OCI-LY7 (cell line): ENCODE measurements around the gene TTF1. TPM values are rescaled to one million over a fixed set of nuclear protein-coding genes. Genes with fewer than 3 reads are reported as not detected.

Experiments
- BruUV-seq: library from RNA; stranded (reverse); fragments of 400-500 nt; replicated peaks from 2 replicates; lab custom pipeline; 2021; lab: Mats Ljungman, UMichigan
- CTCF ChIA-PET: fragments of 300-600 bp; sonication (Branson Sonifier 250); formaldehyde crosslinking; loops from one replicate; lab custom pipeline; 2022; ENCODE audit warnings: antibody characterized with exemption; ENCODE audit not compliant: unreplicated experiment; lab: Charles Lee
- POLR2A ChIA-PET: fragments of 300-600 bp; sonication (Branson Sonifier 250); formaldehyde crosslinking; loops from one replicate; lab custom pipeline; 2022; ENCODE audit warnings: antibody characterized with exemption; lab: Charles Lee
- DNase-seq: peaks from one replicate; pipeline ENCODE4 v3.0.0-alpha.2; 2015; ENCODE audit warnings: low spot score
- H2AFZ ChIP-seq: fragments of 200-600 bp; sonication (generic), shearing (Covaris generic); 2 replicates; pipeline ENCODE4 v1.6.1; 2014; ENCODE audit warnings: mild to moderate bottlenecking, antibody characterized with exemption, low read length, moderate library complexity
- H3K27ac ChIP-seq: fragments of 200-600 bp; sonication (generic); 2 replicates; pipeline ENCODE4 v1.5.1; 2014; ENCODE audit warnings: mixed run types, low read depth, mild to moderate bottlenecking, moderate library complexity, low read length, inconsistent platforms; ENCODE audit not compliant: poor library complexity, severe bottlenecking
- H3K36me3 ChIP-seq: fragments of 200-600 bp; sonication (generic); 2 replicates; pipeline ENCODE4 v1.6.1; 2014; ENCODE audit warnings: mild to moderate bottlenecking, antibody characterized with exemption, low read length, moderate library complexity, mixed read lengths; ENCODE audit not compliant: insufficient read depth
- H3K4me1 ChIP-seq: fragments of 200-600 bp; sonication (generic); 2 replicates; pipeline ENCODE4 v1.5.1; 2014; ENCODE audit warnings: mild to moderate bottlenecking, low read length; ENCODE audit not compliant: insufficient read depth, poor library complexity, severe bottlenecking
- H3K4me2 ChIP-seq: fragments of 200-600 bp; sonication (generic); 2 replicates; pipeline ENCODE4 v1.6.1; 2014; ENCODE audit warnings: mild to moderate bottlenecking, low read length
- H3K4me3 ChIP-seq: fragments of 200-600 bp; sonication (generic); 2 replicates; pipeline ENCODE4 v1.5.1; 2014; ENCODE audit warnings: mild to moderate bottlenecking, low read depth, low read length; ENCODE audit not compliant: poor library complexity, severe bottlenecking
- H3K79me2 ChIP-seq: fragments of 200-600 bp; sonication (generic); 2 replicates; pipeline ENCODE4 v1.6.1; 2016; ENCODE audit warnings: low read depth, mild to moderate bottlenecking, low read length, moderate library complexity, mixed read lengths; ENCODE audit not compliant: insufficient read depth
- H3K9me2 ChIP-seq: fragments of 200-600 bp; sonication (generic); 2 replicates; pipeline ENCODE4 v1.6.1; 2016; ENCODE audit warnings: mild to moderate bottlenecking, low read length, mixed read lengths; ENCODE audit not compliant: insufficient read depth
- H3K9me3 ChIP-seq: fragments of 200-600 bp; sonication (generic); 2 replicates; pipeline ENCODE4 v1.6.1; 2014; ENCODE audit warnings: mild to moderate bottlenecking, mixed run types, low read length, mixed read lengths
- H4K20me1 ChIP-seq: fragments of 200-600 bp; sonication (generic); 2 replicates; pipeline ENCODE4 v1.6.1; 2014; ENCODE audit warnings: mild to moderate bottlenecking, antibody characterized with exemption, low read length, moderate library complexity, mixed read lengths; ENCODE audit not compliant: insufficient read depth
- EZH2phosphoT487 ChIP-seq: fragments of 200-600 bp; sonication (generic); IDR thresholded peaks from 2 replicates; pipeline ENCODE4 v1.6.1; 2018; ENCODE audit warnings: low read depth, borderline replicate concordance, mild to moderate bottlenecking, mixed run types, antibody characterized with exemption, low read length, moderate library complexity, mixed read lengths
- intact Hi-C: fragments of 100-400 bp; cut with micrococcal nuclease; formaldehyde crosslinking; loops from one replicate; pipeline ENCODE4 v1.10.0; 2022; ENCODE audit not compliant: unreplicated experiment
- total RNA-seq, 2 experiments: library from RNA; depleted of rRNA in 1 of 2; stranded (reverse); fragments of >200 nt in 1 of 2; shearing (Covaris generic) in 1 of 2; gene quantifications; 2 replicates each; pipeline ENCODE4 v1.2.3, GENCODE V29; 2014 to 2022
- TF ChIP-seq, protein P1 (sequence below): fragments of 200-600 bp; sonication (generic); conservative IDR thresholded peaks from 2 replicates; pipeline ENCODE4 v1.5.1; 2014; ENCODE audit warnings: mild to moderate bottlenecking, antibody characterized with exemption, low read length, moderate library complexity, mixed read lengths

TTF1 gene
- total RNA-seq, 2 experiments from 2014 or later = 17.8 to 21.2 TPM

DNA sequence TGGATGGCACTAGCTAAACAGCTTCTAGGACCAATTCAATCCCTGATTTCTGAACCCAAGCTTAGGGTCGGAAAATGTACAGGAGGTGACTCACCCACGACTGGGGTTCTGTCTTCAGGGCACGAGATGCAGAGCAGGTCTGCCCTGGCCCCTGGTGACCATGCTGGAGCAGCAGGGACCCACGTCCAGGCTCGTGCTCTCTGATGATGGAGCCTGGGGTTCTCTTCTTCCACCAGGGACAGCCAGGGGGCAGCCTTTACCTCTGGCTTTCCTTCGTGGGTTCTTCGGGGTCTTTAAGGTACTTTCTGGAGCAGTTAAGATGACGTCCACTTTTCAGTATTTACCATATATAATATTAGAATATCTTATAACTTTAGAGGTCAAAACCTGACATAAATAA, 5.4 kb upstream of the TTF1 start:
- Histone ChIP-seq H3K79me2 (no peaks in the 10 kb centered on the region), H3K4me2 (no peak overlapping the region; the same call in 1 of the 2 replicates), H3K9me2 (no peaks in the 10 kb centered on the region), H3K4me3 (no peak overlapping the region), H2AFZ (no peak overlapping the region), H3K9me3 (no peaks in the 10 kb centered on the region), H3K27ac (no peak overlapping the region), H4K20me1 (no peaks in the 10 kb centered on the region), H3K36me3 (no peaks in the 10 kb centered on the region), H3K4me1 (peaks cover 31% of the 10 kb centered on the region)
- BruUV-seq = no TSS peak
- TF ChIP-seq, protein P1, sequence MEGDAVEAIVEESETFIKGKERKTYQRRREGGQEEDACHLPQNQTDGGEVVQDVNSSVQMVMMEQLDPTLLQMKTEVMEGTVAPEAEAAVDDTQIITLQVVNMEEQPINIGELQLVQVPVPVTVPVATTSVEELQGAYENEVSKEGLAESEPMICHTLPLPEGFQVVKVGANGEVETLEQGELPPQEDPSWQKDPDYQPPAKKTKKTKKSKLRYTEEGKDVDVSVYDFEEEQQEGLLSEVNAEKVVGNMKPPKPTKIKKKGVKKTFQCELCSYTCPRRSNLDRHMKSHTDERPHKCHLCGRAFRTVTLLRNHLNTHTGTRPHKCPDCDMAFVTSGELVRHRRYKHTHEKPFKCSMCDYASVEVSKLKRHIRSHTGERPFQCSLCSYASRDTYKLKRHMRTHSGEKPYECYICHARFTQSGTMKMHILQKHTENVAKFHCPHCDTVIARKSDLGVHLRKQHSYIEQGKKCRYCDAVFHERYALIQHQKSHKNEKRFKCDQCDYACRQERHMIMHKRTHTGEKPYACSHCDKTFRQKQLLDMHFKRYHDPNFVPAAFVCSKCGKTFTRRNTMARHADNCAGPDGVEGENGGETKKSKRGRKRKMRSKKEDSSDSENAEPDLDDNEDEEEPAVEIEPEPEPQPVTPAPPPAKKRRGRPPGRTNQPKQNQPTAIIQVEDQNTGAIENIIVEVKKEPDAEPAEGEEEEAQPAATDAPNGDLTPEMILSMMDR = peak; percentile 78
- TF ChIP-seq EZH2phosphoT487 = no peak
- DNase-seq = peak; percentile 27
- POLR2A ChIA-PET = interaction anchor here (0.5 to 0.6 kb wide), 2 partner anchors 26 to 376 kb away, joined by 3 to 10 read pairs; no protein-coding TSS in a partner anchor
- intact Hi-C loops = no loop called here
- CTCF ChIA-PET = interaction anchor here (0.5 to 1.0 kb wide), 2 partner anchors 105 to 156 kb away, joined by 3 to 4 read pairs; no protein-coding TSS in a partner anchor

DNA sequence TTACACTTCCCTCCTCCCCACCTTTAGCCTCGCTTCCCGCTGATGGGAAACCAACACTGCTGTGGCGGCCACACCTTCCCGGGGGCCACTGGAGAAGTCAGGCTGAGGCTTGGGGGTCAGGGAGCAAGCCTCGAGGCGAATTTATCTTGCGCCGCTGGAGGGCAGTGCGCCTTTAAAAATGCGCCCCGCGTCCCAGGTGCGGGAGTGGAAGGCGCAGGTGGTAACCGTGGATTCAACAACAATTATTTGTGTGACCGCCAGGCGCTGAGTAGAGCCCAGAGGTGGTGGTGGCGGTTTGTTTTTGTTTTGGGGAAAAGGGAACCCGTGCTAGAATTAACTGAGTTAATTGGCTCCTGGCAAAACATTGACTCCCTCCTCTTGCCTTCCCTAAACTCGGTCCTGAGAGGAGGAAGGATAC, 4.5 kb upstream of the TTF1 start:
- no peak overlapping the region for H3K27ac ChIP-seq
- no TSS peak for BruUV-seq
- no peaks in the 10 kb centered on the region for H3K36me3 ChIP-seq
- 0 out of 2 replicates have a peak, but pooled peaks cover under 1% of the 10 kb centered on the region for H4K20me1 ChIP-seq
- H2AFZ ChIP-seq = peak overlapping the region; percentile 52; the same call in 1 of the 2 replicates
- peak overlapping the region; percentile 76 for H3K4me2 ChIP-seq
- POLR2A ChIA-PET = no interaction called here
- H3K9me2 ChIP-seq = no peaks in the 10 kb centered on the region
- H3K4me1 ChIP-seq = peaks cover 35% of the 10 kb centered on the region
- CTCF ChIA-PET = no interaction called here
- H3K4me3 ChIP-seq = peak overlapping the region; percentile 63
- H3K9me3 ChIP-seq = no peaks in the 10 kb centered on the region
- DNase-seq = peak; percentile 85
- no peak for TF ChIP-seq EZH2phosphoT487
- TF ChIP-seq, protein P1 = peak; percentile 94
- peaks cover under 1% of the 10 kb centered on the region; the same call in 1 of the 2 replicates for H3K79me2 ChIP-seq
- intact Hi-C loops = loop anchor here (1.0 kb wide), 3 partner anchors 96 to 389 kb away; no protein-coding TSS in a partner anchor

DNA sequence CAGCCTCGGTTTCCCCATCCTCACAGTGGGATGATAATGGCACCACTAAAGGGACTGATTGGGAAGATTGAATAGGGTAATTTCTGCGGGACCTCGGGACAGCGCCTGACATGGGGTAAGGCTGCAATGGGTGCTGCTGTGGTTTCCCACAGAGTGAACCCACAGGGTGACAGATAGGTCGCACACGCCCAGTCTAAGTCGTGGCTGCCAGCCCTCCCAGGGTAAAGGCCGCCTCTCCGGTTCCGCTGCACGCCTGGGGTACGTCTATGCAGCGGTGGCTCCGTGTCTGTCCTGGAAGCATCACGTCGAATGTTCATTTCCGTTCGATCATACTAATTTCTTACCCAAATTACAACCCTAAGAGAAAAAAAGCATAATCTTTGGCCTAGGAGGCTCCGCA, 4.0 kb upstream of the TTF1 start:
- DNase-seq = no peak
- no peak overlapping the region for H3K27ac ChIP-seq
- intact Hi-C loops = loop anchor here (1.0 kb wide), 3 partner anchors 97 to 390 kb away; no protein-coding TSS in a partner anchor
- no peak for TF ChIP-seq EZH2phosphoT487
- TF ChIP-seq, protein P1 = no peak
- H3K4me1 ChIP-seq = peaks cover 39% of the 10 kb centered on the region
- H3K9me2 ChIP-seq = no peaks in the 10 kb centered on the region
- peak overlapping the region; percentile 76 for H3K4me2 ChIP-seq
- no peaks in the 10 kb centered on the region for H3K36me3 ChIP-seq
- no TSS peak for BruUV-seq
- no peaks in the 10 kb centered on the region for H3K9me3 ChIP-seq
- peaks cover 5% of the 10 kb centered on the region; the same call in 1 of the 2 replicates for H3K79me2 ChIP-seq
- POLR2A ChIA-PET = interaction anchor here (0.6 to 0.7 kb wide), 3 partner anchors 15 to 266 kb away, joined by 3 to 4 read pairs (median 4); no protein-coding TSS in a partner anchor
- peak overlapping the region; percentile 12; the same call in 1 of the 2 replicates for H2AFZ ChIP-seq
- H4K20me1 ChIP-seq = 0 out of 2 replicates have a peak, but pooled peaks cover 4% of the 10 kb centered on the region
- H3K4me3 ChIP-seq = peak overlapping the region; percentile 63
- CTCF ChIA-PET = interaction anchor here (0.6 kb wide), 1 partner anchor 100 kb away, joined by 4 read pairs; no protein-coding TSS in a partner anchor
